Hepatocyte (in vitro differentiated cells): ENCODE results near the gene SMARCC2.

Experiments used
- CTCF ChIP-seq: fragments of 200-600 bp; sonication (generic); IDR thresholded peaks from 2 replicates; pipeline ENCODE4 v1.5.1; 2016; ENCODE audit warnings: antibody characterized with exemption, mild to moderate bottlenecking; ENCODE audit not compliant: poor library complexity
- EZH2 ChIP-seq: fragments of 200-600 bp; sonication (generic); IDR thresholded peaks from 2 replicates; pipeline ENCODE4 v1.6.1; 2016; ENCODE audit warnings: antibody characterized with exemption, mild to moderate bottlenecking, borderline replicate concordance
- EZH2phosphoT487 ChIP-seq: fragments of 200-600 bp; sonication (generic); IDR thresholded peaks from one replicate; pipeline ENCODE4 v1.6.1; 2018; ENCODE audit warnings: antibody characterized with exemption, mild to moderate bottlenecking, low read depth, moderate library complexity; ENCODE audit not compliant: unreplicated experiment, severe bottlenecking

GRCh38 chr12:56117778-56118687, 71.2 kb downstream of the SMARCC2 start, which contains the start of gene ZC3H10:
- TF ChIP-seq CTCF (peak; percentile 50), EZH2phosphoT487 (no peak), EZH2 (no peak)
